HG03103 (cell line): ENCODE data around the gene FSD2.
A peak's percentile ranks its signal among the peaks of the same experiment; 100 is the strongest.
"Not testable (repeated sequence)": the region's sequence is repeated elsewhere in the genome, so short reads cannot be mapped to it uniquely, and the experiment has no call there.

Experiments
- ATAC-seq: cut with Tn5 transposase; IDR thresholded peaks from one replicate; pipeline ENCODE4 v1.9.1; 2021; ENCODE audit warnings: low read depth; ENCODE audit not compliant: unreplicated experiment

Gene FSD2

GRCh38 chr15:82798531-82799166, 7.2 kb downstream of the FSD2 start:
- no peak for ATAC-seq

DNA sequence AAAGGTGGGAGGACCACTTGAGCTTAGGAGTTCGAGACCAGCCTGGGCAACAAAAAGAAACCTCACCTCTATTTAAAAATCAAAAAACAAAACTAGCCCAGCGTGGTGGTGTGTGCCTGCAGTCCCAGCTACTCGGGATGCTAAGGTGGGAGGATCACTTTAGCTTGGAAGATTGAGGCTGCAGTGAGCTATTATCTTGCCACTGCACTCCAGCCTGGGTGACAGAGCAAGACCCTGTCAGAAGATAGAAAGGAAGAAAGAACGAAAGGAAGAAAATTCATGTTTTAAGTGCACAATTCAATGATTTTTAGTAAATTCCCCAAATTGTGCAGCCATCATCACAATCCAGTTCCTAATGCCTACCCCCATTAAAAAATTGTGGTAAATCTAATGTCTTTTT, 7.8 kb downstream of the FSD2 start:
- no peak for ATAC-seq

DNA sequence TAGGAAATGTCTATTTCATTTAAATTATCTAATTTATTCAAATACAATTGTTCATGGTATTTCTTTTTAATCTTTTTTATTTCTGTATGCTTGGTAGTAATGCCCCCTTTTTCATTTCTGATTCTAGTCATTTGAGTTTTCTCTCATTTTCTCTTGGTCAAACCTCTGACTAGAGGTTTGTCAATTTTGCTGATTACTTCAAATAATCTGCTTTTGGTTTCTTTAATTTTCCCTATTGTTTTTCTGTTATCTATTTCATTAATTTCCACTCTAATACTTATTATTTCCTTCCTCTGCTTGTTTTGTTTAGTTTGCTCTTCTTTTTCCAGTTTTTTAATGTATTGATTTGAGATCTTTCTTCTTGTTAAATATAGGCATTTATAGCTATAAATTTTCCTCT, 12.1 kb downstream of the FSD2 start:
- no peak for ATAC-seq

DNA sequence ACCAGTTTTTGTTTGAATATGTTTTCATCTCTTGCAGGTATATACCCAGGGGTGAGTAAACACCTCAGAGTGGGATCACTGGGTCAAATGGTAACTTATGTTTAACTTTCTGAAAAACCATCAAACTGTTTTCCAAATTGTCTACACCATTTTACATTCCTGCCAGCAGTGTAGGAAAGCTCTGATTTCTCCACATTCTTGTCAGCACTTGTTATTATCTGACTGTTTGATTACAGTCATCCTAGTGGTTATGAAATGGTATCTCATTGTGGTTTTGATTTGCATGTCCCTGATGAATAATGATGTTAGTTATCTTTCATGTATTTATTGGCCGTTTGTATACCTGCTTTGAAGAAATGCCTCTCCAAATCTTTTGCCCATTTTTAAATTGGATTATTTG, 13.8 kb downstream of the FSD2 start:
- ATAC-seq, result no peak

DNA sequence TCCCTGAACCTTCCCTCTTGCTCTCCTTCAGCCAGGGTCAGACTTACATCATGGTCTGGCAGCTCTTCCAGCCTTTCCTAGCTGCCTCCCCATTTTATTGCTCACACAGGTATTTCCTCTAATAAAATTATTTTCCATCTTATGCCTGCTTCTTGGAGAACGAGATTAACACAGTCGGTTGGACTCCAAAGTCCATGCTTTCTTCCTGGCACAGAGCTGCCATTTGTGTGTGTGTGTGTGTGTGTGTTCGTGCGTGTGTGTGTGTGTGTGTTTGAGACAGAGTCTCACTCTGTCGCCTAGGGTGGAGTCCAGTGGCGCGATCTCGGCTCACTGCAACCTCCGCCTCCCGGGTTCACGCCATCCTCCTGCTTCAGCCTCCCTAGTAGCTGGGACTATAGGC, 15.5 kb downstream of the FSD2 start:
- ATAC-seq, result no peak

- ATAC-seq, result no peak
Measured at GRCh38 chr15:82789491-82789890, 16.4 kb downstream of the FSD2 start.

DNA sequence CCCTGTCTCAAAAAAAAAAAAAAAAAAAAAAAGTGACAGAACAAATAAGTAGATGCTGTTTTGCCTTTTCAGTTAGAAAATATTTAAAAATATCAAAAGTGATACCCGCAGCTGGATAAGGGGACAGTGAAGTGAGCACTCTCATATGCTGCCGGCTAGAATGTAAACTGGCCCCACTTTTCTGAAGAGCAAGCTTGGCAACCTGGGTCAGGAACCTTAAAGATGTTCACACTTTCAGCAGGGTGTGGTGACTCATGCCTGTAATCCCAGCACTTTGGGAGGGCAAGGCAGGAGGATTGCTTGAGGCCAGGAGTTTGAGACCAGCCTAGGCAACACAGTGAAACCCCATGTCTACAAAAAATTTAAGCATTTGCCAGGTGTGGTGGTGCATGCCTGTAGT, 17.4 kb downstream of the FSD2 start:
- no peak for ATAC-seq

GRCh38 chr15:82781349-82781748, 24.5 kb downstream of the FSD2 start:
- ATAC-seq, result no peak

DNA sequence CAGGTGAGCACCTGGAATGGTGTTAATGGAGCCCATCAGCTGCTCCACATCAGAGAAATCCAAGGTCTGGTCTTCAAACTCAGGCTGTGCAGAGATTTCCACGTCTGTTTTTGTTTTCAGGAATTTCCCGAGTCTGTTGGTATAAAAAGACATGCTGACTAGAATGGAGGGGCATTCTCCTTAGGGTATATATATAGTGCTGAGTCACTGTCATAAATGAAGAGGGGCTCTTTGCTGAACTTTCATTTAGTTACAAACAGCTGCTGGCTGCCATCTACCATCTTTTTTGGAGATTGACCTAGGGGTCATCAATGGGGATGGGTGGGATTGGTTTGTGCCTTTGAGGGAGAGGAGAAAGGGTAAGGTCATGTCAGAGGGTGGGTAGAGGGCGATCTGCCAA, 27.1 kb downstream of the FSD2 start:
- ATAC-seq, result no peak

DNA sequence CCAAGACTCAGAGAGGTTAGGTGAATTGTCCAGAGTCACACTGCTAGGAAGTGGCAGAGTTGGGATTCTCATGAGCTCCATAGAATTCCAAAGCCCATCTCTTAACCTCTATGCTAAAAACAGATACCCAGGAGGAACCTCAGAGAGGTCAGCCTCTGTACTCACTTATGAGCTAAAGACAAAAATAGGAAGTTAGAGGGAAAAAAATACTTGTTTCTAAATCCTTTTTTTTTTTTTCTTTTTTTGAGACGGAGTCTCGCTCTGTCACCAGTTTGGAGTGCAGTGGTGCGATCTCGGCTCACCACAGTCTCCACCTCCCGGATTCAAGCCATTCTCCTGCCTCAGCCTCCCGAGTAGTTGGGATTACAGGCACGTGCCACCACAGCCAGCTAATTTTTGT, 31.4 kb downstream of the FSD2 start:
- ATAC-seq, result no peak

- ATAC-seq, result no peak
Measured at GRCh38 chr15:82771789-82772607, 33.9 kb downstream of the FSD2 start.

DNA sequence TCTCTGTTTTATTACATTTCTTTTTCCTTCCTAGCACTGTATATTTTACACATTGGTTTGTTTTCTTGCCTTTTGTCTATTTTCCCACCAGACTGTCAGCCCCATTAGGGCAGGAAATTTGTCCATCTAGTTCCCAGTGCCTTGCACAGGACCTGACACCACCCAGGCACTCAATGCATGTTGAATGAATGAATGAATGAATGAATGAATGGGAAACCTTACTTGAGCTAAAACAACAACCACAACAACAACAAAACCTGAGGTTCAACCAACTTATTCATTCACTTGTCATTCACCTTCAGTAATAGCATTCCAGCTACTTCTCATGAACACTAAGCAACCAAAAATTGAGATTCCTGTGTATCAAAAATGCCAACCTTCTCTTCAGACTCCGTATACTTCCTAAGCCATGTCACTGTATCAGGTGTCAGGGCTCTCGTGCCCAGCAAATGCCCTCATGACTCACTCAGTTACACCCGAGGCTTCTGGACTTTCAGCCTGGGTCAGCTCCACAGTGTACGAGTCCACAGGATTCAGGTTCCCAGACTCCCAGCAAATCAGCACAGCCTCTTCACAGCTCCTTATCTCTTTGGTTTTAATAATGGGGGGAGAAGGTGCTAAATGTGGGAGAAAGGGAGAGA, 37.3 kb downstream of the FSD2 start:
- ATAC-seq, result no peak

- no peak for ATAC-seq
Measured at GRCh38 chr15:82767163-82767829, 38.6 kb downstream of the FSD2 start.

DNA sequence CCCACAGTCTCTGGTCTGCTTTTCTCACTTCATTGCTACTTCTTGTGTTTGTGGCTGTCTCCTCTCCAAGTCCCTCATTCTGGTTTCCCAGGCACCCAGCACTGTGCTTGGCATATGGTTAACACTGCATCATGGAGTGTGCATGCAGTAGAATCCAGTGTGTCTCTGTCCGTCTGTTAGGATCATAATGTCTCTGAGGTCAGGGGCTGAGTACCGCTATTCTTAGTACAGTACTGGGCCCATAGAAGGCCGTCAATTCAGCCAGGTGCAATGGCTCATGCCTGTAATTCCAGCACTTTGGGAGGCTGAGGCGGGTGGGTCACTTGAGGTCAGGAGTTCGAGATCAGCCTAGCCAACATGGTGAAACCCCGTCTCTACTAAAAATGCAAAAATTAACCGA, 39.7 kb downstream of the FSD2 start:
- not testable (repeated sequence) for ATAC-seq

DNA sequence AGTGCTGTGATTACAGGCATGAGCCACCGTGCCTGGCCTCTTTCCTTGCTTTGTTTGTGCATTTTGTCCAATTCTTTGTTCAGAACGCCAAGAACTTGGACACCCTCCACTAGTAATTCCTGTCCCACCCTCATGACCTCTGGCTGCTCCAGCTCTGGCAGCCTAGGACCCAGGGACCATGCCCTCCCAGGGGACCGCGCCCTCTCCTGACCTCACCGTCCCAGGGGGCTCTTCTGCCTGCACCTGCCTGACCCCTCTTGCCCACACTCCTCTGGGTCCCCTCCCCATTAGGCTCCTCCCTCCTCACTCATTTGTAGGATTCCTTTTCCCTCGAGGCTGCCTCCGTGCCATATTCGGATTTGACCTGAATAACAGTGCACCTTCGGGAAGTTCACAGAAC, 41.1 kb downstream of the FSD2 start:
- ATAC-seq, result no peak

DNA sequence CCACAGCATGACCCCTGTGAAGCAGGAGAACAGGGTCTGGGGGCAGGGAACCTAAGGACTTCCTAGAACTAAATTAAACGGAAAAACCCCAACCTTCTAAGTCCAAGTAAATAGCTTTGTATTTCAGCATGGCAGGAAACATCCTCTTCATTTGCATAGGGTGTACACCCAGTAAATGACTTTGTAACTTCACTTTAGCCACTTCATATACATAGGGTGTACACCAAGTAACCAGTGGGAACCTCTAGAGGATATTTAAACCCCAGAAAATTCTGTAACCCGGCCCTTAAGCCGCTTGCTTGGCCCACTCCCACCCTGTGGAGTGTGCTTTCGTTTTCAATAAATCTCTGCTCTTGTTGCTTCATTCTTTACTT, 41.8 kb downstream of the FSD2 start:
- no peak for ATAC-seq

DNA sequence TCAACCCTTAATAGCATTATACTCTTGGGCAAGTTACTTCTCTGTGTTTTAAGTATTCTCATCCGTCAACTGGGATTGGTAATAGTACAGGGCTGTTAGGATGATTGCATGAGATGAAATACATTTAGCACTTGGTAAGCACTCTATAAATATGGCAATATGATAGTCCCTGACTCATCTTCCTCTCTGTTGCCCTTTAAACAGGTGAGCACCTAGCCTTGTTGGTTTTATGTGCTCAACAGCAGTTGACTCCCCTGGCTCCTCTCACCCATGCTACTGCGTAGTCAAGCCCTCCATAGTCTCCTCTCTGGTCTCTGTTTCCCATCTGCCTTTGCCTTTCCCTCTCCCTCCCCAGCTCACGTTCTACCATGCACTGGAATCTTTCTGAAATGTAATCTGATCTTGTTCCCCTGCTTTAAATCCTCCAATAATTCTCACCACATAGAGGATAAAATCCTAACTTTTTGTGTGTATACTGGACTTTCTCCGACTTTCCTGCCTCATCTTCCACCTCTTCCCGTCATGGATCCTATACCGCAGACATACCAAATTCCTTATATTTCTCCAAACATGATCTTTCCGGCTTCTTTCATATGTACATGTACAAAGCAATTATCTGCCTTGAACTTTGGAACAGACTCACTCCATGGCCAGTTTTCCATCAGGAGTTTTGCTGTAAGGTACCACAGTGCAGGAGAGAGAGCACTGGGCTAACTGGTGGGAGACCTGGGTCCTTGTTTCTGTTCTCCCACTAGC, 42.3 kb downstream of the FSD2 start:
- no peak for ATAC-seq

DNA sequence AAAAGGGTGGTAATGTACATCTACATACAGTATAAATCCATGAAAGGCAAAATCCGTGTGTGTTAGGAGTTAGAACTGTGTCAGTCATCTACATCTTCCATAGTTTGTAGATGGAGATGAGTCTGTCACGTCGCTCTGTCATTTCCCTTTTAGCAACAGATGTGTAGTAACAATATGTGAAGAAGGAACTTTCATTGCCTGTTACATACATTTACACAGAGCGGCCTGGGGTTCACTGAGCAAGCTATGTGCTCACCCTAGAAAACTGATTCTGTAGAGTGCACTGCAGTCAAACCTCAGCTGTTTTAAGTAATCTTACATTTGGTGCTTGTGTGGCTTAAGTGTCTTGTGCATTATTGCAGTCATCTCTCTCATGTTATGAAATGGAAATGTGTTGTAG, 54.6 kb downstream of the FSD2 start:
- ATAC-seq, result no peak

DNA sequence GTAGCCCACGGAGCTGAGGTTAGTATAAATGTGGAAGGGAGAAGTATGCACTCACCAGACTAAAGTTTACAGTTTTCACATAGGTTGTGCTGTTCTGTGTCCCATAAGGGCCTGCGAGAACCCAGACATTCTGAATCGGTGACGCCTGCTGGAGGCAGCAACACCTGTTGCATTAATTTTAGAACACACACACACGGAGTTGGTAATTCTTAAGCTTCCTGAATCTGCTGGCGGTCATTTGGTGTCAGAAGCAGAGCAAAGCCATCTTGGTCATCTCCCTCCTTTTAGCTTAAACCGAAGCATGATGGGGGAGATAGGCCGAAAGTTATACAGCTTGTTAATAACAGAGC, 55.1 kb downstream of the FSD2 start:
- ATAC-seq, result peak; percentile 36

DNA sequence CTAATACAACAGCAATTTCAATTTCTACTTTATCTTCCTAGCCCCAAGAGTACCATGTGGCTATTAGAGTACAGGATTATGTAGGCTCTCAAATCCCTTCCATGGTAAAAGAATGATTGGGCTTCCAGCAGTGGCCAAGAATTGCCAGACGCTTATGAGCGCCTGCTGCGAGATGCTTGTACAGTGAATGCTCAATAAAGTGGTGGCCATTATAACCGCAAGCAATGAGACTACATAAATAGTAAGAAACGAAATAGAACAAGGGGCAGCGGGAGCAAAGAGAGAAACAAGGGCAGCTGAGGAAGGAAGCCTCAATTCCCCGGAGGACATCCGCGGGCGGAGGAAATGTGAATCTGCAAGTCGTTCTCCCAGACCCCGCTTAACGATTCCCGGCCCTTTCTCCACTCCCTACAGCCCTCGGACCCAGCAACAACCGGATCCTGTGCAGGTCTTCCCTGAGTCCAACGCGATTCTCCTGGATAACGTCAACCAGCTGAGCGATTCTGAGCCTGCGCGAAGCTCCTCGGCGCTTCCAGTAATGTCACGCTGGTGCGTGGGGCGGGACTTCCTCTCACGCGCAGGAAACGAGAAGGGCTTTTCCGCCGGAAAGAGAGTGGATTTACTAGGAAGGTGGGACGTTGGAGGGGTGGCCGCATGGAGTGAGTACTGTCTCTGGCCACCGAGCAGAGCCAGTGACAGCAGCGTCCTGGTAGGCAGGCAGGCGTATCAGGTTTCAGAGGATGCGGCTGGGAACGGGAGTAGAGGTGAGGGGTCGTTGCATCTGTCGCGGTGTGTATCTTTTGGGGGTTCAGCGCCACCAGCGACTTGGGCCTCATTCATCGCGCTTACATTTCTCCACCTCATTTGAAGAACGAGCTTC, 55.7 kb downstream of the FSD2 start:
- peak; percentile 76 for ATAC-seq
